ENCODE measurements around the gene ZNF70. TPM values are rescaled to one million over a fixed set of nuclear protein-coding genes. Genes with fewer than 3 reads are reported as not detected.

ZNF70 gene
- total and polyA plus RNA-seq, 9 of the 15 experiments (the other 6 are each of a cell fraction or from before 2014, with no cell fraction given): 0.14 to 3.3 (median 1.4) TPM

DNA sequence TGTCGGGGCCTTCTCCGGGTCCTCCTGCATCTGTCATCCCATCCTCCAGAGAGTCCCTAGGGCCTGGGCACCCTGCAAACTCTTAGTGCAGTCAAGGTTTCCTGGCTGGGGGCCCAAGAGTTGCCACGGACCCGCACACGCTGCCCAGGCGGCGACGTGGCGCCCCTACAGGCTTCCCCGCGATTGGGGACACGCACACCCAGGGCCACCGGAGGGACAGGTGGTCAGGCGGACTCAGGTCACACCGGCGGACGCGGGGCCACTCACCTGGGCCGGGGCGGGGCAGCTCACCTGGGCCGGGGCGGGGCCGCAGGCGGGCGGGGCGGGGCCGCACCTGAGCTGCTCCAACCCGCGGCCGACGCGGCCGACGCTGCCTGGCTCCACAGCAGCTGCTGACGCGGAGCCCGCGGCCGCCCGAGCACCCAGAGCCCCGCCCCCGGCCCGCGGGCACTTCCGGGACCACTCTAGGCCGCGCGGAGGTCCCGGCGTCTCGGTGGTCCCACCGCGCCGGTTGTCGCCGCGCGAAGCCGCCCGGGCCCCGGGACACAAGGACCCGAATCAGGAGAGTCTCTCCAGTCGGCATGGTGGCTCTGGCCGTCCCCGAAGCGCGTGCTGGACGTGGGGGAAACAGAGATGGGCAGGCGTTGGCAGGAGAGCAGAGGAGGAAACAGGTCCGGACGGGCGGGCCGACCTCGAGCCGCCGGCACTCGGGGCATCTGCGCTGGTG, at the start of gene ZNF70 (continued):
- TF ChIP-seq, protein P1, sequence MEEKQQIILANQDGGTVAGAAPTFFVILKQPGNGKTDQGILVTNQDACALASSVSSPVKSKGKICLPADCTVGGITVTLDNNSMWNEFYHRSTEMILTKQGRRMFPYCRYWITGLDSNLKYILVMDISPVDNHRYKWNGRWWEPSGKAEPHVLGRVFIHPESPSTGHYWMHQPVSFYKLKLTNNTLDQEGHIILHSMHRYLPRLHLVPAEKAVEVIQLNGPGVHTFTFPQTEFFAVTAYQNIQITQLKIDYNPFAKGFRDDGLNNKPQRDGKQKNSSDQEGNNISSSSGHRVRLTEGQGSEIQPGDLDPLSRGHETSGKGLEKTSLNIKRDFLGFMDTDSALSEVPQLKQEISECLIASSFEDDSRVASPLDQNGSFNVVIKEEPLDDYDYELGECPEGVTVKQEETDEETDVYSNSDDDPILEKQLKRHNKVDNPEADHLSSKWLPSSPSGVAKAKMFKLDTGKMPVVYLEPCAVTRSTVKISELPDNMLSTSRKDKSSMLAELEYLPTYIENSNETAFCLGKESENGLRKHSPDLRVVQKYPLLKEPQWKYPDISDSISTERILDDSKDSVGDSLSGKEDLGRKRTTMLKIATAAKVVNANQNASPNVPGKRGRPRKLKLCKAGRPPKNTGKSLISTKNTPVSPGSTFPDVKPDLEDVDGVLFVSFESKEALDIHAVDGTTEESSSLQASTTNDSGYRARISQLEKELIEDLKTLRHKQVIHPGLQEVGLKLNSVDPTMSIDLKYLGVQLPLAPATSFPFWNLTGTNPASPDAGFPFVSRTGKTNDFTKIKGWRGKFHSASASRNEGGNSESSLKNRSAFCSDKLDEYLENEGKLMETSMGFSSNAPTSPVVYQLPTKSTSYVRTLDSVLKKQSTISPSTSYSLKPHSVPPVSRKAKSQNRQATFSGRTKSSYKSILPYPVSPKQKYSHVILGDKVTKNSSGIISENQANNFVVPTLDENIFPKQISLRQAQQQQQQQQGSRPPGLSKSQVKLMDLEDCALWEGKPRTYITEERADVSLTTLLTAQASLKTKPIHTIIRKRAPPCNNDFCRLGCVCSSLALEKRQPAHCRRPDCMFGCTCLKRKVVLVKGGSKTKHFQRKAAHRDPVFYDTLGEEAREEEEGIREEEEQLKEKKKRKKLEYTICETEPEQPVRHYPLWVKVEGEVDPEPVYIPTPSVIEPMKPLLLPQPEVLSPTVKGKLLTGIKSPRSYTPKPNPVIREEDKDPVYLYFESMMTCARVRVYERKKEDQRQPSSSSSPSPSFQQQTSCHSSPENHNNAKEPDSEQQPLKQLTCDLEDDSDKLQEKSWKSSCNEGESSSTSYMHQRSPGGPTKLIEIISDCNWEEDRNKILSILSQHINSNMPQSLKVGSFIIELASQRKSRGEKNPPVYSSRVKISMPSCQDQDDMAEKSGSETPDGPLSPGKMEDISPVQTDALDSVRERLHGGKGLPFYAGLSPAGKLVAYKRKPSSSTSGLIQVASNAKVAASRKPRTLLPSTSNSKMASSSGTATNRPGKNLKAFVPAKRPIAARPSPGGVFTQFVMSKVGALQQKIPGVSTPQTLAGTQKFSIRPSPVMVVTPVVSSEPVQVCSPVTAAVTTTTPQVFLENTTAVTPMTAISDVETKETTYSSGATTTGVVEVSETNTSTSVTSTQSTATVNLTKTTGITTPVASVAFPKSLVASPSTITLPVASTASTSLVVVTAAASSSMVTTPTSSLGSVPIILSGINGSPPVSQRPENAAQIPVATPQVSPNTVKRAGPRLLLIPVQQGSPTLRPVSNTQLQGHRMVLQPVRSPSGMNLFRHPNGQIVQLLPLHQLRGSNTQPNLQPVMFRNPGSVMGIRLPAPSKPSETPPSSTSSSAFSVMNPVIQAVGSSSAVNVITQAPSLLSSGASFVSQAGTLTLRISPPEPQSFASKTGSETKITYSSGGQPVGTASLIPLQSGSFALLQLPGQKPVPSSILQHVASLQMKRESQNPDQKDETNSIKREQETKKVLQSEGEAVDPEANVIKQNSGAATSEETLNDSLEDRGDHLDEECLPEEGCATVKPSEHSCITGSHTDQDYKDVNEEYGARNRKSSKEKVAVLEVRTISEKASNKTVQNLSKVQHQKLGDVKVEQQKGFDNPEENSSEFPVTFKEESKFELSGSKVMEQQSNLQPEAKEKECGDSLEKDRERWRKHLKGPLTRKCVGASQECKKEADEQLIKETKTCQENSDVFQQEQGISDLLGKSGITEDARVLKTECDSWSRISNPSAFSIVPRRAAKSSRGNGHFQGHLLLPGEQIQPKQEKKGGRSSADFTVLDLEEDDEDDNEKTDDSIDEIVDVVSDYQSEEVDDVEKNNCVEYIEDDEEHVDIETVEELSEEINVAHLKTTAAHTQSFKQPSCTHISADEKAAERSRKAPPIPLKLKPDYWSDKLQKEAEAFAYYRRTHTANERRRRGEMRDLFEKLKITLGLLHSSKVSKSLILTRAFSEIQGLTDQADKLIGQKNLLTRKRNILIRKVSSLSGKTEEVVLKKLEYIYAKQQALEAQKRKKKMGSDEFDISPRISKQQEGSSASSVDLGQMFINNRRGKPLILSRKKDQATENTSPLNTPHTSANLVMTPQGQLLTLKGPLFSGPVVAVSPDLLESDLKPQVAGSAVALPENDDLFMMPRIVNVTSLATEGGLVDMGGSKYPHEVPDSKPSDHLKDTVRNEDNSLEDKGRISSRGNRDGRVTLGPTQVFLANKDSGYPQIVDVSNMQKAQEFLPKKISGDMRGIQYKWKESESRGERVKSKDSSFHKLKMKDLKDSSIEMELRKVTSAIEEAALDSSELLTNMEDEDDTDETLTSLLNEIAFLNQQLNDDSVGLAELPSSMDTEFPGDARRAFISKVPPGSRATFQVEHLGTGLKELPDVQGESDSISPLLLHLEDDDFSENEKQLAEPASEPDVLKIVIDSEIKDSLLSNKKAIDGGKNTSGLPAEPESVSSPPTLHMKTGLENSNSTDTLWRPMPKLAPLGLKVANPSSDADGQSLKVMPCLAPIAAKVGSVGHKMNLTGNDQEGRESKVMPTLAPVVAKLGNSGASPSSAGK (IDR thresholded peaks at IDR 0.05): peak; percentile 71; the same call in 1 of the 2 replicates
- TF ChIP-seq, protein P2, sequence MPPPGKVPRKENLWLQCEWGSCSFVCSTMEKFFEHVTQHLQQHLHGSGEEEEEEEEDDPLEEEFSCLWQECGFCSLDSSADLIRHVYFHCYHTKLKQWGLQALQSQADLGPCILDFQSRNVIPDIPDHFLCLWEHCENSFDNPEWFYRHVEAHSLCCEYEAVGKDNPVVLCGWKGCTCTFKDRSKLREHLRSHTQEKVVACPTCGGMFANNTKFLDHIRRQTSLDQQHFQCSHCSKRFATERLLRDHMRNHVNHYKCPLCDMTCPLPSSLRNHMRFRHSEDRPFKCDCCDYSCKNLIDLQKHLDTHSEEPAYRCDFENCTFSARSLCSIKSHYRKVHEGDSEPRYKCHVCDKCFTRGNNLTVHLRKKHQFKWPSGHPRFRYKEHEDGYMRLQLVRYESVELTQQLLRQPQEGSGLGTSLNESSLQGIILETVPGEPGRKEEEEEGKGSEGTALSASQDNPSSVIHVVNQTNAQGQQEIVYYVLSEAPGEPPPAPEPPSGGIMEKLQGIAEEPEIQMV (tag; conservative IDR thresholded peaks at IDR 0.05; ENCODE audit: low read depth): no peak
- TF ChIP-seq ZNF347 (CRISPR knock-in tag; IDR thresholded peaks at IDR 0.05; ENCODE audit: low read depth): no peak
- peak; percentile 65 for TF ChIP-seq ZFX (CRISPR knock-in tag; IDR thresholded peaks at IDR 0.05)
- no peak for TF ChIP-seq LCOR (CRISPR knock-in tag; IDR thresholded peaks at IDR 0.05)
- TF ChIP-seq NR2F6 (CRISPR knock-in tag; IDR thresholded peaks at IDR 0.05): no peak
- no peak; the same call in 1 of the 2 replicates for TF ChIP-seq ZNF511 (CRISPR knock-in tag; IDR thresholded peaks at IDR 0.05)
- TF ChIP-seq XRCC3 (IDR thresholded peaks at IDR 0.05): no peak
- TF ChIP-seq ZBTB17 (CRISPR knock-in tag; IDR thresholded peaks at IDR 0.05): no peak
- peak; percentile 66; the same call in 1 of the 2 replicates for TF ChIP-seq TAF7 (tag; IDR thresholded peaks at IDR 0.05)
- TF ChIP-seq HNRNPLL (IDR thresholded peaks at IDR 0.05; ENCODE audit: low read depth, low read length, poor library complexity, severe bottlenecking): no peak
- no peak for TF ChIP-seq CREB3 (tag; conservative IDR thresholded peaks at IDR 0.05; ENCODE audit: low read depth)
- no peak for TF ChIP-seq TARDBP (IDR thresholded peaks at IDR 0.05)

All from K562 (cell line).